OCI-LY1 (cell line): ENCODE results near the gene RAX2.

Source experiments
- H2AFZ ChIP-seq: fragments of 200-600 bp; sonication (generic), shearing (Covaris generic); 2 replicates; pipeline ENCODE4 v1.6.0; 2014; ENCODE audit warnings: antibody characterized with exemption, mild to moderate bottlenecking, low read length
- H3F3A ChIP-seq: fragments of 200-600 bp; sonication (generic), shearing (Covaris generic); 2 replicates; pipeline ENCODE4 v1.6.0; 2014; ENCODE audit warnings: mild to moderate bottlenecking, antibody characterized with exemption, low read length, moderate library complexity; ENCODE audit not compliant: insufficient read depth
- H3K27ac ChIP-seq: fragments of 200-600 bp; sonication (generic); 2 replicates; pipeline ENCODE4 v1.5.1; 2014; ENCODE audit warnings: low read length, mixed run types, mild to moderate bottlenecking, low read depth; ENCODE audit not compliant: poor library complexity, severe bottlenecking
- H3K27me3 ChIP-seq: fragments of 200-600 bp; sonication (generic); 2 replicates; pipeline ENCODE4 v1.6.0; 2014; ENCODE audit warnings: antibody characterized with exemption, mild to moderate bottlenecking, low read length, moderate library complexity; ENCODE audit not compliant: insufficient read depth
- H3K36me3 ChIP-seq: fragments of 200-600 bp; sonication (generic); 2 replicates; pipeline ENCODE4 v1.6.1; 2014; ENCODE audit warnings: mild to moderate bottlenecking, antibody characterized with exemption, low read length, moderate library complexity, mixed read lengths; ENCODE audit not compliant: insufficient read depth
- H3K4me1 ChIP-seq: fragments of 200-600 bp; sonication (generic); 2 replicates; pipeline ENCODE4 v1.5.1; 2014; ENCODE audit warnings: mild to moderate bottlenecking, low read length, moderate library complexity; ENCODE audit not compliant: insufficient read depth, severe bottlenecking
- H3K4me2 ChIP-seq: fragments of 200-600 bp; sonication (generic), shearing (Covaris generic); 2 replicates; pipeline ENCODE4 v1.6.1; 2014; ENCODE audit warnings: low read length
- H3K4me3 ChIP-seq: fragments of 200-600 bp; sonication (generic); 2 replicates; pipeline ENCODE4 v1.5.1; 2014; ENCODE audit warnings: low read length, low read depth, mild to moderate bottlenecking, mixed read lengths; ENCODE audit not compliant: poor library complexity, severe bottlenecking
- H3K79me2 ChIP-seq: fragments of 200-600 bp; shearing (Covaris generic); 2 replicates; pipeline ENCODE4 v1.6.1; 2016; ENCODE audit warnings: mixed run types, low read length, mixed read lengths; ENCODE audit not compliant: insufficient read depth
- H3K9ac ChIP-seq: fragments of 200-600 bp; sonication (generic), shearing (Covaris generic); 2 replicates; pipeline ENCODE4 v1.6.1; 2014; ENCODE audit warnings: mild to moderate bottlenecking, low read length, mixed read lengths
- H3K9me2 ChIP-seq: fragments of 200-600 bp; sonication (generic), shearing (Covaris generic); 2 replicates; pipeline ENCODE4 v1.6.1; 2014; ENCODE audit warnings: low read depth, mild to moderate bottlenecking, low read length, mixed read lengths
- H3K9me3 ChIP-seq: fragments of 200-600 bp; shearing (Covaris generic); 2 replicates; pipeline ENCODE4 v1.6.1; 2014; ENCODE audit warnings: low read length, mixed read lengths
- H4K20me1 ChIP-seq: fragments of 200-600 bp; sonication (generic), shearing (Covaris generic); 2 replicates; pipeline ENCODE4 v1.6.0; 2016; ENCODE audit warnings: mild to moderate bottlenecking, low read length; ENCODE audit not compliant: insufficient read depth
- EZH2 ChIP-seq: fragments of 200-600 bp; sonication (generic), shearing (Covaris generic); IDR thresholded peaks from 2 replicates; pipeline ENCODE4 v1.8.0; 2017; ENCODE audit warnings: borderline replicate concordance, mixed run types, mild to moderate bottlenecking, antibody characterized with exemption, low read length, moderate library complexity, mixed read lengths
- TF ChIP-seq, protein P1 (sequence below): fragments of 200-600 bp; sonication (generic), shearing (Covaris generic); IDR thresholded peaks from 2 replicates; pipeline ENCODE4 v1.5.1; 2017; ENCODE audit warnings: mild to moderate bottlenecking, antibody characterized with exemption, low read length, moderate library complexity, mixed read lengths

RAX2 gene

DNA sequence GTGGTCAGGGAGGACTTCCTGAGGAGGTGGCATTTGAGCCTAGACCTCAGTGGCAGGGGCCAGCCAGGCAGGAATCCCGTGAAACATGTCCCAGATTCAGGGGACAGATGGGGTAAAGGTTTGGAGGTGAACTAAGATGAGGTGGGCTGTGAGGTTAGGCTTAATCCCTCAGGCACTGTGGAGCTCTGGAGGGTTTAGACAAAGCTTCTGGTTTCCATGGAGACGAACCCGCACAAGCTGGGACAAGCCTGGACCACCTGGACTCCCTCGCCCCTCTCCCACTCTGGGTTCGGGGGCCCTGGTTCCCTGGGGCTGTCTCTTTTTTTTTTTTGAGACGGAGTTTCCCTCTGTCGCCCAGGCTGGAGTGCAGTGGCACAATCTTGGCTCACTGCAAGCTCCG, 48.1 kb downstream of the RAX2 start:
- H3K9me2 ChIP-seq, result no peaks in the 10 kb centered on the region
- peaks cover 3% of the 10 kb centered on the region for H3K4me1 ChIP-seq
- TF ChIP-seq, protein P1, sequence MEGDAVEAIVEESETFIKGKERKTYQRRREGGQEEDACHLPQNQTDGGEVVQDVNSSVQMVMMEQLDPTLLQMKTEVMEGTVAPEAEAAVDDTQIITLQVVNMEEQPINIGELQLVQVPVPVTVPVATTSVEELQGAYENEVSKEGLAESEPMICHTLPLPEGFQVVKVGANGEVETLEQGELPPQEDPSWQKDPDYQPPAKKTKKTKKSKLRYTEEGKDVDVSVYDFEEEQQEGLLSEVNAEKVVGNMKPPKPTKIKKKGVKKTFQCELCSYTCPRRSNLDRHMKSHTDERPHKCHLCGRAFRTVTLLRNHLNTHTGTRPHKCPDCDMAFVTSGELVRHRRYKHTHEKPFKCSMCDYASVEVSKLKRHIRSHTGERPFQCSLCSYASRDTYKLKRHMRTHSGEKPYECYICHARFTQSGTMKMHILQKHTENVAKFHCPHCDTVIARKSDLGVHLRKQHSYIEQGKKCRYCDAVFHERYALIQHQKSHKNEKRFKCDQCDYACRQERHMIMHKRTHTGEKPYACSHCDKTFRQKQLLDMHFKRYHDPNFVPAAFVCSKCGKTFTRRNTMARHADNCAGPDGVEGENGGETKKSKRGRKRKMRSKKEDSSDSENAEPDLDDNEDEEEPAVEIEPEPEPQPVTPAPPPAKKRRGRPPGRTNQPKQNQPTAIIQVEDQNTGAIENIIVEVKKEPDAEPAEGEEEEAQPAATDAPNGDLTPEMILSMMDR, result no peak
- no peak for TF ChIP-seq EZH2
- H3K9me3 ChIP-seq, result no peaks in the 10 kb centered on the region
- no peaks in the 10 kb centered on the region for H4K20me1 ChIP-seq
- no peak overlapping the region for H3K4me3 ChIP-seq
- H3K36me3 ChIP-seq, result no peaks in the 10 kb centered on the region
- H3K79me2 ChIP-seq, result no peaks in the 10 kb centered on the region
- H3K9ac ChIP-seq, result no peak overlapping the region
- H2AFZ ChIP-seq, result no peak overlapping the region
- peaks cover 4% of the 10 kb centered on the region; the same call in 1 of the 2 replicates for H3K27me3 ChIP-seq
- H3F3A ChIP-seq, result no peaks in the 10 kb centered on the region
- no peak overlapping the region for H3K27ac ChIP-seq
- H3K4me2 ChIP-seq, result no peak overlapping the region

DNA sequence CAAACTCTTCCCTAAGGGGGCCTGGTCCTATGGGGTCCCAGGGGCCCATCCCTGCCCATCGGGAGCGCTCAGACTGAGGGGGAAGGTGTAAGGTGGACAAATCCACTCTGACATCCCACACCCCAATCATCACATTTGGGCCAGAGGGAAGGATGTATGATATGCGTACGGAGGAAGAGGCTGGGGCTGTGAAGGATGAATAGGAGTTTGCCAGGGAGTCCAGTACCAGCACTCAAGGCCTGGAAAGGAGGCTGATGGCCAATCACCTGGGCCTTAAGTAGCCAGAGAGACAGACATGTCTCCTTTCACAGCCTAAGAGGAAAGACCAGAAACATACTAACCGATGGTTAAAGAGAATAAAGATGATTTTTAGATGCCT, 48.9 kb downstream of the RAX2 start:
- Histone ChIP-seq H3K4me1 (peaks cover 3% of the 10 kb centered on the region), H3K36me3 (no peaks in the 10 kb centered on the region), H3K9me3 (no peaks in the 10 kb centered on the region), H3K27ac (no peak overlapping the region), H3K4me3 (no peak overlapping the region), H4K20me1 (no peaks in the 10 kb centered on the region), H3K9me2 (no peaks in the 10 kb centered on the region), H3K9ac (no peak overlapping the region), H3K79me2 (no peaks in the 10 kb centered on the region), H3K27me3 (peaks cover 4% of the 10 kb centered on the region; the same call in 1 of the 2 replicates), H3K4me2 (no peak overlapping the region), H2AFZ (no peak overlapping the region), H3F3A (no peaks in the 10 kb centered on the region)
- no peak for TF ChIP-seq EZH2
- TF ChIP-seq, protein P1, result no peak

- no peak overlapping the region for H3K4me2 ChIP-seq
- TF ChIP-seq, protein P1, result no peak
- TF ChIP-seq EZH2, result no peak
- no peak overlapping the region for H3K27ac ChIP-seq
- no peaks in the 10 kb centered on the region for H3K79me2 ChIP-seq
- H3F3A ChIP-seq, result no peaks in the 10 kb centered on the region
- H3K9ac ChIP-seq, result no peak overlapping the region
- peaks cover 4% of the 10 kb centered on the region; the same call in 1 of the 2 replicates for H3K27me3 ChIP-seq
- H2AFZ ChIP-seq, result no peak overlapping the region
- H3K4me3 ChIP-seq, result no peak overlapping the region
- no peaks in the 10 kb centered on the region for H3K9me3 ChIP-seq
- peaks cover 3% of the 10 kb centered on the region for H3K4me1 ChIP-seq
- no peaks in the 10 kb centered on the region for H3K9me2 ChIP-seq
- H4K20me1 ChIP-seq, result no peaks in the 10 kb centered on the region
- H3K36me3 ChIP-seq, result no peaks in the 10 kb centered on the region
Observed at GRCh38 chr19:3722443-3723109, 49.5 kb downstream of the RAX2 start.
